Mesenteric fat pad (tissue), 1 donor: ENCODE results near the gene LRCH1. TPM values are rescaled to one million over a fixed set of nuclear protein-coding genes. Genes with fewer than 3 reads are reported as not detected.

ENCODE experiments used
- DNase-seq: peaks from one replicate; pipeline ENCODE4 v3.0.0-alpha.2; 2020; ENCODE audit warnings: low spot score
- total RNA-seq: library from RNA; stranded (reverse); fragmentation: NEBNext Ultra II Directional; extraction: Animal tissue kit (Norgen Biotek cat#: 25700); gene quantifications from one replicate; pipeline ENCODE4 v1.2.1, GENCODE V29; 2021
- donor health status: DM: yes; HTN: yes; CAD: no.

The LRCH1 gene
- total RNA-seq, 1 donor from 2014 or later: 21.0 TPM

DNA sequence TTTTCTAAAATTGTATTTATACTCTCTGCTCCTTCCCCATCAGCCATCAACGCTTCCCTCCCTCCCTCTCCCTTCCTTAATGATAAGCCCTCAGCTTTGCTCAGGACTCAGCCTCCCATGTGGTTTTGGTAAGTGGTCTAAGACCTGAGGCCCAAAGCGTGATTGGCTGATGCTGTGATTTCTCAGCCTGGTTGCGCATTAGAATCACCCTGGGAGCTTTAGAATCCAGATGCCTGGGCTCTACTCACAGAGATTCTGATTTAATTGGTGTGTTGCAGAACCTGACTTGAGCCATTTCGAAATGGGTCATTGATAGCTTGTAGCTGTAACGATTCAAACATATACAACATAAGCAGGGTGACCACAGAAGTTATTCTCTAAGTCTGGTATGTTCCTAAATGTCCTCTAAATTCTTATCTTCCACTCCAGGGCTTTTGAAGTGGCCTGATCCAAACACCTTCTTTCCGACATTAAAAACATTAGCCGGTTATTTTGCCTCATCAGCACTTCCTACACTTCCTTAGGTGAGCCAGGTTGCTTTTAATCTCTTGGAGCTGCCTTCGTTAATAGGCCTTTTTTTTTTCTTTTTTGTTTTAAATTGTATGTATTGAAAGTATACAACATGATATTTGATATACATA, 60.6 kb downstream of the LRCH1 start:
- DNase-seq: no peak

DNA sequence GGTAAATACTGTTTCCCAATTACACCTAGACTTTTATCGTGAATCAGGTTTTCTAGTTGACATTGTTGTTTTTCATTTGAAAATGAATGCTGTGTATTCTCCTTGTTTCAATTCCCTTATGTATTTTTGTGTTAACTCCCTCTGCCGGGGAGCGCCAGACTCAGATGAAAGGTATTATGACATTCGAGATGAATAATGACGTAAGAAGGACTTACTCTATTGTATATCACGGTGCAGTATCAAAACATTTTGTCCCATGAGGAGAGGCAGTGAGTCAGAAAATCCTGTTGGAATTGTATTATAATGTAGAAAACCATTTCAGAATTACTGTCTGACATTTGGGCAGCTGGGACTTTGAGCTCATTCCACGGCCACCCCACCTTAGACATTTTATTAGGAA, 61.6 kb downstream of the LRCH1 start:
- no peak for DNase-seq

DNA sequence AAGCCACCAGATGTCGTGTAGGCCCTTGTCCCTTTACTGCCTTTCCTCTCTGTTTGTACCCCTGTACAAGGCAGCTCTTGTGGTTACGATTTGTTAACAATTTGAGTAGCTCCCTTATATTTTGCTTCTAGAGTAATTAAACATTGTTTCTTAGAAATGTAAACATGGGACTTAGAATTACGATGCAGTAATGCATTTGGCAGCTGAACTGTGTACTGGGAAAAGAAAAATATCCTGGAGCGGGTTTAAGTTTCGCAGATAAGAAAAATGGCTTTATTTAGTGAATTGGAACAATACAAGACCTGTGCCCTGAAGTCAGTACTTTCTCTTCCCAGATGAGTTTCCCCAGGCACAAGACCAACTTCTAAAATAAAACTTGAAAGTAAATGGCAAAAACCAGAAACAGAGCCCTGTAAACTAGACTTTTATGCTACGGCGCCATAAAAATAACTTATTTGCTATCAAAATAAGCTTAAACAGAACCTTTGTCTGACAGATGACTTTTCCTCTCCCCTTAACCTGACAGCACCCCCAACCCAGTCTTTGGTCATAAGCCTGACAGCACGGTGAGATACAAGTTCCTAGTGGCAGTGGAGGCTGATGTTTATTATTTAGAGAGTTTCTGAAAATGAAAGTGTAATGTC, 63.0 kb downstream of the LRCH1 start:
- DNase-seq: no peak

DNA sequence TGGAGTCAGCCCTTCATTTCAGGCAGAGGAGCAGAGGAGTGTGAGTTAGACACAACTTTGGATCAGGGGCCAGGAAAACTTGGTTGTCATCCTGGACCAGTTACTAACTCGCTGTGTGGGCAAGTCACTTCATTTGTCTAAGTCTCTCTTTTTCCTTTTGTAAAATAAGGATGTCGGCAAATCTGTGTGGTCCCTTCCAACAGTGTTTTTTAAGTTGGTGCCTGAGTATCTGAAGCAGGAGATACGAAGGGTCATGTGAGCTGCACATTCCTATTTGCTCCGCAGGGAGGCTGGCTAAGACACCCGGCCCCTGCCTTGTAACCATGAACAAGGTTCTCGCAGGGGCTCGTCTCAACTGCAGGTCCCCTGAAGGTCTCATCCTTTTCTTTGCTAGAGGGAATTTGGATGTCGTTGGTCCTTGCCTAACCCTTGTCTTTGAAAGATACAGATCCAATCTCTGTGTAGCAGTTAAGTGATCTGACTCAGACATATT, 64.3 kb downstream of the LRCH1 start:
- DNase-seq: no peak

DNA sequence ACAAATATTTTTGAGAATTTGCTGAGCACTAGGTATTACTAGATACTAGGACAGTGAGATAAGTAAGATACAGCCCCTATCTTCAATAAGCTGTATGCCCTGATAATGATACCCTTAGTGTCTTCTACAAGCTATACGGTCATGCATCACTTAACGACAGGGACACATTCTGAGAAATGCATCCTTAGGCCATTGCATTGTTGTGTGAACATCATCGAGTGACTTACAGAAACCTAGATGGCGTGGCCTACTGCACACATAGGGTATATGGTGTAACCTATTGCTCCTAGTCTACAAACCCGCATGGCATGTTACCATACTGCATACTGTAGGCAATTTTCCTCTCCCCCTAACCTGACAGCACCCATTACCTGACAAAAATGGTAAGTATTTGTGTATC, 64.9 kb downstream of the LRCH1 start:
- DNase-seq: no peak

DNA sequence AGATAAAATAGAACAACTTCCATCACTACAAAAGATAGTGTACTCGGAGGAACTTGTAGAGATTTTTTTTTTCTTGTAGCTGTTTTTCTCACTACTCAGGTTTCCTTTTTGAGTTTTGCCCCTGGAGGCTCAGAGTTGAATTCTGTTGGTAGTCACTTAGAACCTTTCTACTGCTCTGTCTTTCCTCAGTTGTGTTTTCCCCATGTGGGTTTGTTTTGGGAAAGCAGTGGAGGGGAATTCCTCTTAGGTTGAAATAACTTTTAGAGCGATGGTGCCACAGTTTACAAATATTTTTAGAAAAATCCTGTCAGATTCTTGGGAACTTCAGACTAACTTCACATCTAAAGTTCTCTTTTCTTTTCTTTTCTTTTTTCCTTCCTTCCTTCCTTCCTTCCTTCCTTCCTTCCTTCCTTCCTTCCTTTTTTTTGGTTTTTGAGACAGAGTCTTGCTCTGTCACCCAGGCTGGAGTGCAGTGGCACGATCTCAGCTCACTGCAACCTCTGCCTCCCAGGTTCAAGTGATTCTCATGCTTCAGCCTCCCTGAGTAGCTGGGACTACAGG, 65.8 kb downstream of the LRCH1 start:
- DNase-seq: no peak

DNA sequence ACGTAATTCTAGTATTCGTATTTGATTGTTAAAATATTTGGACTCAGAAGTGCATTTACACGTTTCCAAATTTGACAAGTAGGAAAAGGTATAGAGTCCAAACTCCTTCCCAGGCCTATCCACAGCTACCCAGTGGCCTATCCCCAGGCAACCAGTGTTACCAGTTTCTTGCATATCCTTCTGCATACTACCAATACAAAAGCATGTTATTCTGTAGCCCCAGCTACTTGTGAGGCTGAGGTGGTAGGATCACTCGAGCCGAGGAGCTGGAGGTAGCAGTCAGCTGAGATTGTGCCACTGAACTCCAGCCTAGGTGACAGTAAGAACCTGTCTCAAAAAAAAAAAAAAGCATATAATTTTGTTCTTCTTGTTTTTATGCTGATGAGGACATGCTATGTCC, 67.1 kb downstream of the LRCH1 start:
- no peak for DNase-seq

DNA sequence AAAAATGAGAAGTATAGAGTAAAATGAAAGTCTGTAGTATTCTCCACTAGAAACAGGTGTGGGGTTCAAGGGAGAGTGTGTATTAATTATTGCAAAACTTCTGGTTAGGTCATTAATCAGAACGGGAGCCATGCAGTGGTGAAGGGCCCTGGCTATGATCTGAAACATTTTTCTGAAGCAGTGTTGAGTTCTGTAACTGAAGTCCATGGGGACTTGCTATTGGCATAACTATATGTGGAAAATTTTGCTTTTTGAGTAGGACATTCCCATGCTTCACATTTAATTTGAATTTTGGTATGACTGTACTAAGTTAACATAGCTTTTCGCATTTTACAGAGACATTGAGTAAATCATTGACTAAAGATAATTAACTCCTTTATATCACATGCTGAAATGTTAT, 67.5 kb downstream of the LRCH1 start:
- no peak for DNase-seq

DNA sequence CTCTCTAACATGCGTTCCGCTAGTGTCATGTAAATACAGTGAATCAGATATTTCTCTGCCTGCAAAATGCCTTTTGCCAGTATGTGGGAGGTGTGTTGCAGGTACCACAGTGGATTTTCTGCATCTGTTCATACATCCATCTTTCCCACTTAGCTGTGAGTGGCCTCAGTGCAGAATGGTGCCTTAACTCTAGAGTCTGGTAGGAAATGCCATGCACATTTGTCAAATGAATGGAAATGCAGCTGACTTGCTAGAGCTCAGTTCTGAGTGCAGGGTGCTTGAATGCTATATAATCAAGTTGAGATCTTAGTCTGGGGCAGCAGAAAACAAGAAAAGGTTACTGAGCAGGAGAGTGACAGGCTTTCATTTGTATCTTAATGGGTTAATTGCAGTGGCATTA, 68.2 kb downstream of the LRCH1 start:
- no peak for DNase-seq

DNA sequence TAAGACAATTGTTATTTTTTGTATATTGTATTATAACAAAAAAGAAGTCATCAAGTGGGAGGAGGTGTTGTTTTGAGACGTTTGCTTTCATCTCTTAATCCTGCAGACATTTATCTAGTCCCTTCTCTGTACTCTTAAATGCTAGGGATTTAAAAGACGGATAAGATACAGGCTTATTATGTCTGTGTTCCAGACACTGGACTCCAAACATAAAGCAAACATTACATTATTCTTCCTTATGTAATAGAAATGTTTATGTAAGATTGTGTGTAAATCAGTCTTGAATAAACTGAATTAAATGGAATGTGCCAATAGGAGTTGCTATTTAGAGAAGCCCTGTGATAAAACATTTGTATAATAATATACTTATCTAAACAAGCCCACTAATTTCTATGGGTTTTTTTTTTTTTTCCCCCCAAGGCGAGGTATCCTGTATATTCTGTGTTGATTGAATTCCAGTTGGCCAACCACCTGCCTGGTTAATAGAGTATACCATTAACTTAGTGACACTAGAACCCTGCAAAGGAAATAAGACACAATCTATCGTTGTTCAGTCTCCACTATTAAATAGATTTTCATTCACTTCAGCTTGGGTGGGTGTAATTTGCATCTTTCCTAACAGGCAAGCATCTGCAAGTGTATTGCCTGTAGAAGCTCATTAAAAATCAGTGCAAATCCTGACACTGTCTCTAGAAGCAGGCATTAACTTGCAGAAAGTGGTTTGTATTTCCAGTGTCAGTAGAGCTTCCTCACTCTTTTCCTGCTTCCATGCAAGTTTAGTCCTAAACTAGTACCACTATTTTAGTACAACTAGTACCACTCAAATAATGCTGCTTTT, 69.0 kb downstream of the LRCH1 start:
- DNase-seq: no peak

DNA sequence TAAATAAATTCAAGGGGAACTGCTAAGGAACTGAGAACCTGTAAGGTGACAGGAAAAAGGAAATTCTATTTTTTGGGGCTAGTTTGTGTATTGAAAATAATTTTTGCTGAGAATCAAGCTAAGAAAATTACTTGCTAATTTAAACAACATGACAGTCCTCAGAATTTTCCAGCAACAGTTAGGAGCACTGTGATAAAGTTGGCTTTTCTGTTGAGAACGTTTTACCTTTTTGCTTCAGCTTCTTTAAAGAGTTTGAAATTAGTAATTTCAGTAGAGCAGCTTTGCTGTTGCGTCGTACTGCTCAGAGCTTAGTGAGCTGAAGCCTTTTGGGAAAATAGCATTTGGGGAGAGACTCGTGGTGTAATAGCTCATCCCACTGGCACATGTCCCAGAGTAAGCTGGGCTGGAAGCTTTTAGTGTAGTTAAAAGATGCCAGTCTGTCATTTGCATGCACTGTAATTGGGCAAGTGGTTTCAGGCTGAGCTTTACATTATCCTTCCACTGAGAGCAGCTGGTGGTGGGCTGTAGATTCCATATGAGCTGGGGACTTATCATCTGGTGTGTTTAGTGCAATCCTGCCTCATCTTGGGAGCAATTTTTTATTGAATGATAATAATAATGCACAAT, 69.8 kb downstream of the LRCH1 start:
- DNase-seq: no peak

DNA sequence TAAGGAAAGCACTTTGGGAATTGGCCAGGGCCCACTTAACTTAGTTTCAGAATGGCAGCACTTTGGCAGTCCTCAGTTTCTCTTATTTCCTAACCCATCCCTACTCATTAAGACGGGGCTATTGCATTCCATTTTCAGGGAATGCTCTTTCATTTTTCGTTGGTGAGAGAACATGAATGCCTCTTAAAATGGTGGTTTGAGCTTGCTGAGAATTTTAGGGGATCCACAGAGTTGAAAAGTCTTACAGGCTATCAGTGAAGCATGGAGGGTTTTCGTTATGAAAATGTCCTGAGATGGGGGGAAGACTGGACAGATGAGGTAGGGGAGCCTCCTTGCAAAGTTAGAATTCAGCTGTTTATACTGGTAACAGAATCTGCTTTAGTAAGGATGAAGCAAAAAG, 71.4 kb downstream of the LRCH1 start:
- DNase-seq: no peak

DNA sequence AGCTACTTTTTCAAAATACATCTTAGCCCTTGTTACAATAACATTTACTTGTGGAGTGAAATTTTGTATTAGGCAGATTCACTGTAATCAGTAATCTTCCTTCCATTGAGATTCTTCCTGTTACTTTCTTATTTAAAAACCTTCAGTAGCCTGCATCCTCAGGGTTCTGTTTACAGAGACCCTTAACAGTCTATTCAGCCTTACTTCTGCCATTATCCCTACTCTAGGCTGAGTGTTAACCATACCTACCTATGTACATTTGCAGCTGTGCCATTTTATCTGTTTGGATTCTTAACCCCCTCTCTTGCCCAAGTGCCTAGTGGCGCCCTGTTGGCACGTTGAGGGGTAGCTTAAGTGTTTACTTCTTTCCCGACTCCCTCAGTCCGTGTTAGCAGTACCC, 71.9 kb downstream of the LRCH1 start:
- DNase-seq: no peak

DNA sequence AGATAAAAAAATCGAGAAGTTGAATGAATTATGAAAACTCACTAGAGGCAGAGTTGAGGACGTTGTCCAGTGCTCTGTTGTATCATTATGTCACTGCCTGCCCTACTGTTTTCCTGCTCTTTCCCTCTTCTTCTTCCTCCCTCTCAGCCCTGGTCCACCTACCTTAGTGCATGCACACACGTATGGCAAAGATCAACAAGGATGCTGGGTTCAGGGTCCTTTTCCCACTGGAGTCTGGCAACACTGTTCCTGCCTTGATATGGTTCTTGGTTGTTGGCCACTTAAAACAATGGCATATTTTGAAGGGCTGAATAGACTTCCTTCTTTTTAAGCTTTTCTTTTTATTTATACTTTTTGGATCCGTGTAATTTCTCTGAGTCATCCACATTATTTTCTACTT, 74.5 kb downstream of the LRCH1 start:
- DNase-seq: no peak

DNA sequence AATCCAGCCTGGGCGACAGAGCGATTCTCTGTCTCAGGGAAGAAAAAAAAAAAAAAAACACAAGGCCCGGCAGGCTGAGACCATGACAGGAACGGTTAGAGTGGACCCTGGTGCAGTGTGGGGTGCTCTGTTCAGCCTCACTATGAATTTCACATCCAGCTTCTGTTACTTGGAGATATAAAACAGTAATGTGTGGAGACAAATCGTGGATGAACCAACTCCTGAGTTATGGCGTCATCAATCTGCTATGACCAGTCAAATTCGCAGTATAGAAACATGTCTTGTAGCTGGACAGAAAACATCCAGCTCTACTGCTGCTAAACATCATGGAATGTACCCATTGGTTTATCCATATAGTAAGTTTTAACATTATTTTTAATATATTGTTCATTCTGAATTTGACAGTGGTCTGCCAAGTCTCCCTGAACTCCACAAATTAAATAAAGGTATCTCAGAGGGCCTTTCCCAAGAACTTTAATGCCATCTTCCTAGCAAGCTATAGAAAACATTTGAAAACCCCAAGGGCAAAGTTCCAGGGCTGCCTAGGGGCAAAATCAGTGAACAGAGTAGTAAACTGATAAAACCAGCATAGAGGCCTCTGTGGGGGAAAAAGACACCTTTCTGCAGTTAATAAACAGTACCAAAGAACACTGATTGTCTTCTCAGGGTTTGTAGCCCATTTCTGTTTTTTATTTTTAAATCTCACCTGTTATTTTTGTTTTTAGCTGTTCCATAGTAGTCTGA, 75.8 kb downstream of the LRCH1 start:
- no peak for DNase-seq

DNA sequence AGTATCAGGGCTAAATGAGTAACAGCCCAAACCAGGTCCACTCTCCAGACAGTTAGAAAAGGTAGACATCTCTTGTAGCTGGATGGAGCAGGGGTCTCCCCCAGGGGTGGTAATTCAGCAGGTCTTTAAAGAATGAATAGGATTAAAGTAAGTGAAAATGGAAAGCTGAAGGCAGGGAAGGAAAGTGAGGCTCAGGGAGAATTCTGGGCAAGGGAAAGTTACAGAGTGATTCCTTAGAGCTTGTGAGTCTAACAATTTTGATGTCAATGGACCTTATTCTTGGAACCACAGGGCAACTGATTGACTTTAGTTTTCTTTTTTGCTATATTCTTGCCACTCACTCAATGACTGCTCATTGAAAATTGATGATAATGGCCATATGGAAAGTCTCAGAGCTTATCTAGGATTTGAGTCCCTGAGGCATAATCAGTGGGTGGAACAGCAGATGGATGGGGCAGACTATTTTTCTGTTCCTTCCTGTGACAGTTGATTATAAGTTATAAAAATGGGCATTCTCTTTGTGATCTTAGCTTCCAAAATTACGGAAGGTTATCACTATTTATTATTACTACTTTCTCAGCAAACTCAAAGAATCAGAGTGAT, 76.9 kb downstream of the LRCH1 start:
- no peak for DNase-seq

DNA sequence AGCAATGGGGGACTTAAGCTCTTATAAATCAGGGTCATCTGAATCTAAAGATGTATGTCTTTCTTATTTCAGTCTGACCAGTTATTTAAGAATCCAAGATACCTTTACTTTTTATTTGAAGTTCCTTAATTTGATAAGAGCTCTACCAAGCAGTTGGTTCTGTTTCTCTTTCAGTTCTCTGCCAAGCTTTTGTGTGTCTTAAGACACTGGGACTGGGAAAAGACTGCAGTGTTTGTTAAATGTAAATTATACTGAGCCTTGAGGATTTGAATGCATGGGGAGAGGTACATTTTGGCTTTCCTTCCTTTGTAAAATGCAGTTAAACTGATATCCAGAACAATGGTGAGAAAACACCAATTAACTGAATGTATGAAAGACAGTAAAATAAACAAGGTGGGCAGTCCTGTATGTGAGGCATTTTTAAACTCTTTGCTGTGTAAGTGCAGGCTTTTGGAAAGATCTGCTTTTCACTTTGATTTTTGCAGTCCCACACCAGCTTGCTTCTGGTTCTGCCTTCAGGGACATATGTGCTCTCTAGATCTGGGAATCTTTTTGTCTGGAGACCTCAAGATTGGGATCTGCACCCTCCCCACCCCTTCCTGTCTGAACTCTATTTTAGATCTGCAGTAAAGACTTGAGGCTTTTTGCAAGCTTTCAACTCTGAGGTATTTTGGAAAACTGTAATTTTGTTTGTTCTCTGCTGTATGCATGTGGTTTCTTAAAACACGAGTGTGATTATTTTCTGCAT, 77.6 kb downstream of the LRCH1 start:
- no peak for DNase-seq

DNA sequence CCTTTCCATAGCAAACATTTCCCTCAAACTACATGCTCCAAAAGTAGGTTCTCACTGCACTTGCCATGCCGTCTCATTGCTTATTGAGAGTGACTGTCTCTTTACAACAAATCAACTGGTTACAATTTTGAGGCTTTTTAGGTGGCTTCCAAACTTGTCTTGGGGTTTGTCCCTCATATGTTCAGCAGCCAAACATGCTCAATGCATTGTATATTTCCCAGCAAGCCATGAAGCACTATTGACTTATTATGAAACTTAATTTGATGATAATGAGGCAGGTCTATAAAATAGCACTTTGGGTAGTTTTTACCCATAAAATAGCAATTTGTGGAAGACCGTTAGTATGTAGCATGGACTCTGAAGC, 78.2 kb downstream of the LRCH1 start:
- DNase-seq: no peak

DNA sequence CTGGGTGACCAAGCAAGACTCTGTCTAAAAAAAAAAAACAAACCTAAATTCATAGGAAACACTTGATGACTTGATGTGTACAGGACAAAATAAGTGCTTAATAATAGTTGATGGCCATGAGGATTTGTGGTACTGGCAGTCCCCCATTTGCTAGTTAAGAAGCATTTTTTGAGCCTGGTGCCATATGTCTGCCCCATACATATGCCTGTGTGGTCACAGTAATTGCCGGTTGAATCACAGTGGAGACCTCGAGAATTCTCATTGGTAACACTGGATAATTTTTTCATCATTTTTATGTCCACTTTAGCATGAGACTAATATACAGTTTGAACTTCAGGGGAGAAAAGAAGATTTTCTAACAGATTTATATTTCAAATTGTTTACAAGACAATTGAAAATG, 79.2 kb downstream of the LRCH1 start:
- DNase-seq: no peak

DNA sequence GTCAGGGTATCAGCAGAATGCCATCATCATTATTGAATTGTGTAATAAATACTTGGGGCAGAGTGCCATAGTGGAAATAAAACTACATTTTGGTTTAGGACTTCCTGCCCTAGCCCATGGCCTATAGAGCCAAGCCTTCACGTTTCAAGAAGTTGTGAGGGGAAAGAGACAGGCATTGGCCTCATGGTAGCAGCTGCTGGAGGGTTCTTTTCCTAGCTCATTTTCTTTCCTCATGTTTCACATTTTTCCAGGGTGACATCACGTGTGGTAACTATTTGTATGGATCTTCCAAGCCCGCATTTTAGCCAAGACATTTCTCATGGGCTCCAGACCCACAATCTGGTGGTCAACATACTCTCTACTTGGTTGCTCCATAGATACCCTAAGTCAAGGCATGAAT, 80.4 kb downstream of the LRCH1 start:
- DNase-seq: no peak
